Measurements from ENCODE around the gene PAGE4. TPM values are rescaled to one million over a fixed set of nuclear protein-coding genes. Genes with fewer than 3 reads are reported as not detected.

The PAGE4 gene
- polyA plus RNA-seq, 1 of the 3 experiments (the other 2 are of a cell fraction): not detected

DNA sequence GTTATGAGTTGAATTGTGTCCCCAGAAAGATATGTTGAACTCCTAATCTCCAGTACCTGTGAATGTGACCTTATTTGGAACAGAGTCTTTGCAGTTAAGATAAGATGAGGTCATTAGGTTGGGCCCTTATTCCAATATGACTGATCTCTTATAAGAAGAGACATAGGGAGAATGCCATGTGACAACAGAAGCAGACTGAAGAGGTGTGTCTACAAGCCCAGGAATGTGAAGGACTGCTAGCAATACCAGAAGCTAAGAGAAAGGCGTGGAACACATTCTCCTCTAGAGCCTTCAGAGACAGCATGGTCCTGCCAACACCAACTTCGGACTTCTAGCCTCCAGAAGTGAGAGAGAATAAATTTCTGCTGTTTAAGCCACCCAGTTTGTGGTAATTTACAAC lies 27.7 kb downstream of the PAGE4 start:
- CTCF ChIA-PET: interaction anchor here (2.3 kb wide), 1 partner anchor 18 kb away, joined by 7 read pairs; no protein-coding TSS in a partner anchor
- Histone ChIP-seq H3K9me2 (no peaks in the 10 kb centered on the region), H3K36me3 (replicated peaks in 1 of 2; ENCODE audit: control insufficient read depth in 1 of 2, insufficient read depth in 2 of 2, low read length in 1 of 2) (no peaks in the 10 kb centered on the region), H3K27ac (ENCODE audit: low read depth in 2 of 2, low read length in 1 of 2) (no peak overlapping the region), H3K9ac (no peak overlapping the region), H4K20me1 (ENCODE audit: insufficient read depth) (no peaks in the 10 kb centered on the region), H3K79me2 (ENCODE audit: insufficient read depth) (no peaks in the 10 kb centered on the region), H3F3A (replicated peaks; ENCODE audit: insufficient read depth) (no peaks in the 10 kb centered on the region), H3K4me2 (no peak overlapping the region), H3K9me3 (no peaks in the 10 kb centered on the region), H3K27me3 (ENCODE audit: insufficient read depth) (peaks cover under 1% of the 10 kb centered on the region; the same call in 1 of the 2 replicates), H3K4me1 (ENCODE audit: control insufficient read depth in 1 of 2, insufficient read depth in 2 of 2, low read depth in 1 of 2, low read length in 1 of 2) (no peaks in the 10 kb centered on the region), H3K4me3 (ENCODE audit: low read depth in 2 of 2, low read length in 1 of 2) (no peak overlapping the region), H2AFZ (ENCODE audit: low read depth) (no peak overlapping the region)
- 0% methylated on average over 2 of the region's 2 CpGs for WGBS (ENCODE audit: low lambda C conversion rate)
- no peak for DNase-seq
- POLR2A ChIA-PET: no interaction called here
- TF ChIP-seq MEF2A (IDR thresholded peaks at IDR 0.05; ENCODE audit: borderline replicate concordance, low read depth): no peak
- no peak for TF ChIP-seq RAD21 (IDR thresholded peaks at IDR 0.05; ENCODE audit: low read length)
- no peak for TF ChIP-seq SIN3A (IDR thresholded peaks at IDR 0.05; ENCODE audit: borderline replicate concordance, low read depth, low read length)
- TF ChIP-seq USF1 (IDR thresholded peaks at IDR 0.05; ENCODE audit: borderline replicate concordance, low read depth): no peak
- TF ChIP-seq CHD2 (IDR thresholded peaks at IDR 0.05; ENCODE audit: low read length, partially characterized antibody): no peak
- TF ChIP-seq, protein P1, sequence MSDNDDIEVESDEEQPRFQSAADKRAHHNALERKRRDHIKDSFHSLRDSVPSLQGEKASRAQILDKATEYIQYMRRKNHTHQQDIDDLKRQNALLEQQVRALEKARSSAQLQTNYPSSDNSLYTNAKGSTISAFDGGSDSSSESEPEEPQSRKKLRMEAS (IDR thresholded peaks at IDR 0.05; ENCODE audit: low read depth): no peak
- TF ChIP-seq SMC3 (IDR thresholded peaks at IDR 0.05; ENCODE audit: low read depth, low read length): no peak
- TF ChIP-seq, protein P2, sequence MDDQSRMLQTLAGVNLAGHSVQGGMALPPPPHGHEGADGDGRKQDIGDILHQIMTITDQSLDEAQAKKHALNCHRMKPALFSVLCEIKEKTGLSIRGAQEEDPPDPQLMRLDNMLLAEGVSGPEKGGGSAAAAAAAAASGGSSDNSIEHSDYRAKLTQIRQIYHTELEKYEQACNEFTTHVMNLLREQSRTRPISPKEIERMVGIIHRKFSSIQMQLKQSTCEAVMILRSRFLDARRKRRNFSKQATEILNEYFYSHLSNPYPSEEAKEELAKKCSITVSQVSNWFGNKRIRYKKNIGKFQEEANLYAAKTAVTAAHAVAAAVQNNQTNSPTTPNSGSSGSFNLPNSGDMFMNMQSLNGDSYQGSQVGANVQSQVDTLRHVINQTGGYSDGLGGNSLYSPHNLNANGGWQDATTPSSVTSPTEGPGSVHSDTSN (IDR thresholded peaks at IDR 0.05): no peak

- H3K27me3 ChIP-seq (ENCODE audit: insufficient read depth): no peaks in the 10 kb centered on the region; the same call in 1 of the 2 replicates
- H3K27ac ChIP-seq (ENCODE audit: low read depth in 2 of 2, low read length in 1 of 2): no peak overlapping the region
- 0% methylated on average over 2 of the region's 2 CpGs for WGBS (ENCODE audit: low lambda C conversion rate)
- DNase-seq: no peak
- ChIA-PET POLR2A (no interaction called here), CTCF (no interaction called here)
- H4K20me1 ChIP-seq (ENCODE audit: insufficient read depth): no peaks in the 10 kb centered on the region
- H3F3A ChIP-seq (replicated peaks; ENCODE audit: insufficient read depth): no peaks in the 10 kb centered on the region
- no peaks in the 10 kb centered on the region for H3K4me1 ChIP-seq (ENCODE audit: control insufficient read depth in 1 of 2, insufficient read depth in 2 of 2, low read depth in 1 of 2, low read length in 1 of 2)
- no peaks in the 10 kb centered on the region for H3K9me3 ChIP-seq
- no peak overlapping the region for H3K4me3 ChIP-seq (ENCODE audit: low read depth in 2 of 2, low read length in 1 of 2)
- H3K9ac ChIP-seq: no peak overlapping the region
- no peak overlapping the region for H2AFZ ChIP-seq (ENCODE audit: low read depth)
- no peaks in the 10 kb centered on the region for H3K9me2 ChIP-seq
- H3K36me3 ChIP-seq (replicated peaks in 1 of 2; ENCODE audit: control insufficient read depth in 1 of 2, insufficient read depth in 2 of 2, low read length in 1 of 2): no peaks in the 10 kb centered on the region
- H3K79me2 ChIP-seq (ENCODE audit: insufficient read depth): no peaks in the 10 kb centered on the region
- H3K4me2 ChIP-seq: no peak overlapping the region
- no peak for TF ChIP-seq GATA2 (CRISPR knock-in tag; IDR thresholded peaks at IDR 0.05)
- TF ChIP-seq MXI1 (IDR thresholded peaks at IDR 0.05; ENCODE audit: low read depth, low read length): no peak
- TF ChIP-seq EZH2phosphoT487 (IDR thresholded peaks at IDR 0.05; ENCODE audit: borderline replicate concordance, low read depth): no peak
- no peak for TF ChIP-seq ELF1 (IDR thresholded peaks at IDR 0.05)
Measured at GRCh38 chrX:49858341-49858740, 29.2 kb downstream of the PAGE4 start.

Data from SK-N-SH (cell line).